H1 (cell line): ENCODE results near the gene DAO. TPM values are rescaled to one million over a fixed set of nuclear protein-coding genes. Genes with fewer than 3 reads are reported as not detected.

Experiments
- PHF8 ChIP-seq: fragments of 200-600 bp; sonication (generic); conservative IDR thresholded peaks from 2 replicates; pipeline ENCODE4 v1.7.1; 2012; ENCODE audit warnings: low read depth, mild to moderate bottlenecking, inconsistent platforms, low read length, moderate library complexity
- polyA plus RNA-seq, 7 experiments: library from polyadenylated mRNA; depleted of rRNA in 3 of 7; stranded (reverse) in 5 of 7; unstranded in 2 of 7; fragments of >200 nt in 5 of 7; fragments of 200-250 nt in 2 of 7; gene quantifications; 1 replicate in 5 of 7; 2 replicates in 1 of 7; 4 replicates in 1 of 7; pipeline versions ENCODE4 v1.2.1 to v1.2.3, GENCODE V29; 2011 to 2013; ENCODE audit warnings: missing spikeins in 2 of 7, mixed read lengths in 2 of 7
- total RNA-seq: library from RNA; stranded (reverse); fragmentation: NEBNext Ultra II Directional; extraction: Animal tissue kit (Norgen Biotek cat#: 25700); gene quantifications from 2 replicates; pipeline ENCODE4 v1.2.1, GENCODE V29; 2021

The DAO gene
- total and polyA plus RNA-seq, 2 of the 8 experiments (the other 6 are each of a cell fraction or from before 2014, with no cell fraction given): not detected

DNA sequence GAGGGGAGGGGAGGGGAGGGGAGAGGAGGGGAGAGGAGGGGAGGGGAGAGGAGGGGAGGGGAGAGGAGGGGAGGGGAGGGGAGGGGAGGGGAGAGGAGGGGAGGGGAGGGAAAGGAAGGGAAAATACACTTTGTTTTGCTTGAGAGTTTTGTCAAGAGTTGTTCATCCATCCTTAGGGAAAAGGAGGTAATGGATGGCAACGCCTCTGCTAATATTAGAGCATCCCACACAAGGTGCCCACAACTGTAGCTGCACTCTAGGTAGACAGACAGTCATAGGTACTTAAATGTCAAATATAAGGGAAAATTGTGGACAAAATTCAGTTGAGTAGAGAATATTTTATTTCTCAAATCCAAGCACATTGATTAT lies 20.0 kb upstream of the DAO start (continued):
- no peak for TF ChIP-seq PHF8
